A673 (cell line): Measurements from ENCODE around the gene GPATCH3. TPM values are rescaled to one million over a fixed set of nuclear protein-coding genes. Genes with fewer than 3 reads are reported as not detected.
"Not testable (repeated sequence)": the region's sequence is repeated elsewhere in the genome, so short reads cannot be mapped to it uniquely, and the experiment has no call there.

ENCODE experiments used
- BruUV-seq: library from RNA; stranded (reverse); fragments of 400-500 nt; replicated peaks from 2 replicates; lab custom pipeline; 2021; lab: Mats Ljungman, UMichigan
- CTCF ChIA-PET: fragments of 300-600 bp; sonication (Branson Sonifier 250); formaldehyde crosslinking; loops from one replicate; lab custom pipeline; 2022; ENCODE audit warnings: antibody characterized with exemption; lab: Charles Lee
- POLR2A ChIA-PET: fragments of 300-600 bp; sonication (Branson Sonifier 250); formaldehyde crosslinking; loops from one replicate; lab custom pipeline; 2022; ENCODE audit warnings: antibody characterized with exemption; ENCODE audit not compliant: low non-redundant PET; lab: Charles Lee
- DNase-seq: peaks from one replicate; pipeline ENCODE4 v3.0.0-alpha.2; 2015; ENCODE audit warnings: low spot score
- H3K27ac ChIP-seq: fragments of 200-600 bp; sonication (generic); 2 replicates; pipeline ENCODE4 v1.5.1; 2016; ENCODE audit warnings: mixed run types, low read depth, mild to moderate bottlenecking, mixed read lengths, antibody characterized with exemption, low read length; ENCODE audit not compliant: poor library complexity, severe bottlenecking
- H3K27me3 ChIP-seq: fragments of 200-600 bp; sonication (generic); replicated peaks from 2 replicates; pipeline ENCODE4 v1.6.1; 2017; ENCODE audit warnings: mixed run types, low read depth, mild to moderate bottlenecking, mixed read lengths, antibody characterized with exemption, low read length; ENCODE audit not compliant: insufficient read depth, poor library complexity
- H3K36me3 ChIP-seq: fragments of 200-600 bp; sonication (generic); 2 replicates; pipeline ENCODE4 v1.6.1; 2016; ENCODE audit warnings: mixed run types, mild to moderate bottlenecking, mixed read lengths, antibody characterized with exemption, low read length; ENCODE audit not compliant: insufficient read depth, poor library complexity, severe bottlenecking
- H3K4me1 ChIP-seq: fragments of 200-600 bp; sonication (generic); 2 replicates; pipeline ENCODE4 v1.6.1; 2017; ENCODE audit warnings: mixed run types, mild to moderate bottlenecking, mixed read lengths, antibody characterized with exemption, low read length; ENCODE audit not compliant: insufficient read depth, poor library complexity, severe bottlenecking
- H3K4me3 ChIP-seq: fragments of 200-600 bp; sonication (generic); 2 replicates; pipeline ENCODE4 v1.5.1; 2016; ENCODE audit warnings: low read depth, mixed run types, mild to moderate bottlenecking, mixed read lengths, low read length; ENCODE audit not compliant: poor library complexity, severe bottlenecking
- H3K9me3 ChIP-seq: fragments of 200-600 bp; sonication (generic); 2 replicates; pipeline ENCODE4 v1.6.1; 2016; ENCODE audit warnings: mixed run types, low read depth, mild to moderate bottlenecking, mixed read lengths, antibody characterized with exemption, low read length; ENCODE audit not compliant: poor library complexity, severe bottlenecking
- EZH2 ChIP-seq: fragments of 200-600 bp; sonication (generic); IDR thresholded peaks from 2 replicates; pipeline ENCODE4 v1.6.1; 2017; ENCODE audit warnings: borderline replicate concordance, low read depth, mild to moderate bottlenecking, mixed read lengths, antibody characterized with exemption, low read length; ENCODE audit not compliant: poor library complexity, severe bottlenecking
- intact Hi-C: fragments of 100-400 bp; cut with micrococcal nuclease; formaldehyde crosslinking; loops from one replicate; pipeline ENCODE4 v1.10.0; 2022; ENCODE audit not compliant: unreplicated experiment
- total RNA-seq: library from RNA; stranded (reverse); gene quantifications from 2 replicates; pipeline ENCODE4 v1.2.3, GENCODE V29; 2021
- TF ChIP-seq, protein P1 (sequence below): fragments of 300-800, 200-600 bp; sonication (generic); conservative IDR thresholded peaks from 2 replicates; pipeline ENCODE4 v1.5.1; 2017; ENCODE audit warnings: low read depth, mild to moderate bottlenecking, antibody characterized with exemption, low read length, moderate library complexity, mixed read lengths

The GPATCH3 gene
- total RNA-seq, 1 experiment from 2014 or later = 19.5 TPM

- no peak overlapping the region for H3K27ac ChIP-seq
- intact Hi-C loops = loop anchor here (5.0 kb wide), 2 partner anchors 63 to 273 kb away; no protein-coding TSS in a partner anchor
Observed at GRCh38 chr1:26874896-26875295, 25.4 kb downstream of the GPATCH3 start.

DNA sequence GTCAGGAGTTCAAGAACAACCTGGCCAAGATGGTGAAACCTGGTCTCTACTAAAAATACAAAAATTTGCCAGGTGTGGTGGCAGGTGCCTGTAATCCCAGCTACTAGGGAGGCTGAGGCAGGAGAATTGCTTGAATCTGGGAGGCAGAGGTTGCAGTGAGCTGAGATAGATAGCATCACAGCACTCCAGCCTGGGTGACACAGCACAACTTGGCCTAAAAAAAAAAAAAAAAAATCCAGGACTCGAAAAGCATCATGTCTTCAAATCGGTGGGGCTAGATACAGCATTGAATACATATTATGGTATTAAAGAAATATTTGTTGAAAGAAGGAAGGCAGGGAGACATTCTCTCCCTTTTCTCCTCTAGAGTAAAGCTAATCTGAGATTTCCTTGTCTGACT is 27.2 kb downstream of the GPATCH3 start:
- H3K27ac ChIP-seq, intact Hi-C loops, DNase-seq, H3K4me1 ChIP-seq, H3K27me3 ChIP-seq, H3K4me3 ChIP-seq, H3K9me3 ChIP-seq, BruUV-seq: not testable (repeated sequence)
- CTCF ChIA-PET = interaction anchor here (0.6 to 0.7 kb wide), 2 partner anchors 13 to 512 kb away, joined by 6 to 7 read pairs; no protein-coding TSS in a partner anchor
- POLR2A ChIA-PET = interaction anchor here (0.6 kb wide), 1 partner anchor 9 kb away, joined by 5 read pairs; no protein-coding TSS in a partner anchor
- peaks cover 13% of the 10 kb centered on the region for H3K36me3 ChIP-seq

More at GRCh38 chr1:26874896-26875295, 25.4 kb downstream of the GPATCH3 start:
- no peaks in the 10 kb centered on the region for H3K27me3 ChIP-seq
- no peak for TF ChIP-seq EZH2
- TF ChIP-seq, protein P1, sequence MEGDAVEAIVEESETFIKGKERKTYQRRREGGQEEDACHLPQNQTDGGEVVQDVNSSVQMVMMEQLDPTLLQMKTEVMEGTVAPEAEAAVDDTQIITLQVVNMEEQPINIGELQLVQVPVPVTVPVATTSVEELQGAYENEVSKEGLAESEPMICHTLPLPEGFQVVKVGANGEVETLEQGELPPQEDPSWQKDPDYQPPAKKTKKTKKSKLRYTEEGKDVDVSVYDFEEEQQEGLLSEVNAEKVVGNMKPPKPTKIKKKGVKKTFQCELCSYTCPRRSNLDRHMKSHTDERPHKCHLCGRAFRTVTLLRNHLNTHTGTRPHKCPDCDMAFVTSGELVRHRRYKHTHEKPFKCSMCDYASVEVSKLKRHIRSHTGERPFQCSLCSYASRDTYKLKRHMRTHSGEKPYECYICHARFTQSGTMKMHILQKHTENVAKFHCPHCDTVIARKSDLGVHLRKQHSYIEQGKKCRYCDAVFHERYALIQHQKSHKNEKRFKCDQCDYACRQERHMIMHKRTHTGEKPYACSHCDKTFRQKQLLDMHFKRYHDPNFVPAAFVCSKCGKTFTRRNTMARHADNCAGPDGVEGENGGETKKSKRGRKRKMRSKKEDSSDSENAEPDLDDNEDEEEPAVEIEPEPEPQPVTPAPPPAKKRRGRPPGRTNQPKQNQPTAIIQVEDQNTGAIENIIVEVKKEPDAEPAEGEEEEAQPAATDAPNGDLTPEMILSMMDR = no peak
- H3K4me3 ChIP-seq = no peak overlapping the region
- POLR2A ChIA-PET = no interaction called here
- peaks cover 18% of the 10 kb centered on the region for H3K36me3 ChIP-seq
- no peaks in the 10 kb centered on the region for H3K9me3 ChIP-seq
- CTCF ChIA-PET = no interaction called here
- BruUV-seq = no TSS peak
- no peak for DNase-seq
- no peaks in the 10 kb centered on the region for H3K4me1 ChIP-seq

GRCh38 chr1:26864610-26865480 is 35.4 kb downstream of the GPATCH3 start:
- H3K4me1 ChIP-seq = no peaks in the 10 kb centered on the region
- TF ChIP-seq, protein P1 = 0 out of 2 replicates have a peak, but pooled peaks have one; percentile 22
- TF ChIP-seq EZH2 = no peak
- peak overlapping the region; percentile 79 for H3K27ac ChIP-seq
- no TSS peak for BruUV-seq
- ChIA-PET POLR2A (no interaction called here), CTCF (interaction anchor here (0.6 to 1.5 kb wide), 8 partner anchors 13 to 263 kb away, joined by 3 to 7 read pairs (median 4); no protein-coding TSS in a partner anchor)
- DNase-seq = peak; percentile 99
- intact Hi-C loops = no loop called here
- H3K4me3 ChIP-seq = peak overlapping the region; percentile 61
- no peaks in the 10 kb centered on the region for H3K36me3 ChIP-seq
- no peaks in the 10 kb centered on the region for H3K9me3 ChIP-seq
- H3K27me3 ChIP-seq = no peaks in the 10 kb centered on the region
